Keratinocyte (primary cell): ENCODE data around the gene ZGPAT. TPM values are rescaled to one million over a fixed set of nuclear protein-coding genes. Genes with fewer than 3 reads are reported as not detected.

Experiments used
- DNase-seq: peaks from one replicate; pipeline ENCODE4 v3.0.0-alpha.2; 2011; ENCODE audit warnings: low read depth, missing footprints, low spot score
- FAIRE-seq: peaks from 2 replicates; lab custom pipeline; 2011; peaks lifted over from hg19 to GRCh38; lab: Jason Lieb, UNC
- H2AFZ ChIP-seq: 2 replicates; pipeline ENCODE4 v1.6.0; 2012; ENCODE audit warnings: low read length, control low read depth, inconsistent platforms; ENCODE audit not compliant: control insufficient read depth
- H3K27ac ChIP-seq: 2 replicates; pipeline ENCODE4 v1.5.1; 2011; ENCODE audit warnings: low read length; ENCODE audit not compliant: control insufficient read depth, insufficient read depth
- H3K27me3 ChIP-seq: 3 replicates; pipeline ENCODE4 v1.6.0; 2011; ENCODE audit warnings: low read length; ENCODE audit not compliant: control insufficient read depth, insufficient read depth; ENCODE audit errors: extremely low read depth
- H3K36me3 ChIP-seq, 2 experiments: 2 replicates in 1 of 2; 3 replicates in 1 of 2; pipeline ENCODE4 v1.5.1; 2011; ENCODE audit warnings: low read length in 2 of 2, mild to moderate bottlenecking in 1 of 2; ENCODE audit not compliant: control insufficient read depth in 2 of 2, insufficient read depth in 2 of 2; ENCODE audit errors: extremely low read depth in 1 of 2
- H3K4me1 ChIP-seq: 3 replicates; pipeline ENCODE4 v1.5.1; 2011; ENCODE audit warnings: low read length; ENCODE audit not compliant: control insufficient read depth, insufficient read depth; ENCODE audit errors: extremely low read depth
- H3K4me2 ChIP-seq: 3 replicates; pipeline ENCODE4 v1.6.0; 2011; ENCODE audit warnings: low read depth, low read length; ENCODE audit not compliant: control insufficient read depth, insufficient read depth; ENCODE audit errors: extremely low read depth
- H3K4me3 ChIP-seq, 3 experiments: fragments of 200-600 bp in 1 of 3; sonication (generic) in 1 of 3; 2 replicates in 2 of 3; 3 replicates in 1 of 3; pipeline ENCODE4 v1.5.1; 2011 to 2016; ENCODE audit warnings: low read length in 3 of 3, mild to moderate bottlenecking in 3 of 3, control low read depth in 2 of 3, inconsistent platforms in 1 of 3, low read depth in 1 of 3, mixed read lengths in 1 of 3, mixed run types in 1 of 3, moderate library complexity in 1 of 3; ENCODE audit not compliant: control insufficient read depth in 2 of 3, insufficient read depth in 2 of 3; ENCODE audit errors: extremely low read depth in 1 of 3
- H3K79me2 ChIP-seq: 2 replicates; pipeline ENCODE4 v1.6.0; 2012; ENCODE audit warnings: low read length; ENCODE audit not compliant: control insufficient read depth, insufficient read depth
- H3K9ac ChIP-seq: 3 replicates; pipeline ENCODE4 v1.6.0; 2011; ENCODE audit warnings: low read length; ENCODE audit not compliant: control insufficient read depth, insufficient read depth; ENCODE audit errors: extremely low read depth
- H3K9me1 ChIP-seq: 3 replicates; pipeline ENCODE4 v1.6.0; 2011; ENCODE audit warnings: low read length; ENCODE audit not compliant: control insufficient read depth, insufficient read depth; ENCODE audit errors: extremely low read depth
- H3K9me3 ChIP-seq: 2 replicates; pipeline ENCODE4 v1.5.1; 2012; ENCODE audit warnings: low read depth, low read length; ENCODE audit not compliant: control insufficient read depth
- H4K20me1 ChIP-seq: 3 replicates; pipeline ENCODE4 v1.6.0; 2011; ENCODE audit warnings: low read length; ENCODE audit not compliant: control insufficient read depth, insufficient read depth; ENCODE audit errors: extremely low read depth
- EZH2 ChIP-seq: IDR thresholded peaks from one replicate; pipeline ENCODE4 v1.6.1; 2012; ENCODE audit warnings: inconsistent platforms, mild to moderate bottlenecking, low read length, moderate library complexity
- dilution Hi-C: fragments of 300-500 bp; cut with MboI; formaldehyde crosslinking; loops from one replicate; pipeline ENCODE4 v1.7.0; 2020; ENCODE audit warnings: low sequenced_read_pairs; ENCODE audit not compliant: extremely low pct_ligation_motif_present
- polyA plus RNA-seq, 5 experiments: library from polyadenylated mRNA; depleted of rRNA in 3 of 5; stranded (reverse) in 3 of 5; stranded (forward) in 1 of 5; unstranded in 1 of 5; fragments of >200 nt; gene quantifications; 1 replicate in 1 of 5; 2 replicates in 3 of 5; 3 replicates in 1 of 5; pipeline versions ENCODE4 v1.2.1 to v1.2.3, GENCODE V29; 2011 to 2012; ENCODE audit warnings: missing spikeins in 2 of 5, low read depth in 1 of 5, low replicate concordance in 1 of 5
- TF ChIP-seq, protein P1 (sequence below), 3 experiments: IDR thresholded peaks in 1 of 3; conservative IDR thresholded peaks in 1 of 3; optimal IDR thresholded peaks in 1 of 3; 2 replicates in 2 of 3; 3 replicates in 1 of 3; pipeline versions ENCODE3 to v1.5.1; 2011; ENCODE audit warnings: low read length in 3 of 3, mild to moderate bottlenecking in 3 of 3, moderate library complexity in 2 of 3, control low read depth in 1 of 3, inconsistent platforms in 1 of 3; ENCODE audit not compliant: insufficient read depth in 2 of 3; ENCODE audit errors: extremely low read depth in 1 of 3

ZGPAT gene
- polyA plus RNA-seq, 1 donor (not counting 4 experiments of a cell fraction or from before 2014, with no cell fraction given) = 7.8 TPM

DNA sequence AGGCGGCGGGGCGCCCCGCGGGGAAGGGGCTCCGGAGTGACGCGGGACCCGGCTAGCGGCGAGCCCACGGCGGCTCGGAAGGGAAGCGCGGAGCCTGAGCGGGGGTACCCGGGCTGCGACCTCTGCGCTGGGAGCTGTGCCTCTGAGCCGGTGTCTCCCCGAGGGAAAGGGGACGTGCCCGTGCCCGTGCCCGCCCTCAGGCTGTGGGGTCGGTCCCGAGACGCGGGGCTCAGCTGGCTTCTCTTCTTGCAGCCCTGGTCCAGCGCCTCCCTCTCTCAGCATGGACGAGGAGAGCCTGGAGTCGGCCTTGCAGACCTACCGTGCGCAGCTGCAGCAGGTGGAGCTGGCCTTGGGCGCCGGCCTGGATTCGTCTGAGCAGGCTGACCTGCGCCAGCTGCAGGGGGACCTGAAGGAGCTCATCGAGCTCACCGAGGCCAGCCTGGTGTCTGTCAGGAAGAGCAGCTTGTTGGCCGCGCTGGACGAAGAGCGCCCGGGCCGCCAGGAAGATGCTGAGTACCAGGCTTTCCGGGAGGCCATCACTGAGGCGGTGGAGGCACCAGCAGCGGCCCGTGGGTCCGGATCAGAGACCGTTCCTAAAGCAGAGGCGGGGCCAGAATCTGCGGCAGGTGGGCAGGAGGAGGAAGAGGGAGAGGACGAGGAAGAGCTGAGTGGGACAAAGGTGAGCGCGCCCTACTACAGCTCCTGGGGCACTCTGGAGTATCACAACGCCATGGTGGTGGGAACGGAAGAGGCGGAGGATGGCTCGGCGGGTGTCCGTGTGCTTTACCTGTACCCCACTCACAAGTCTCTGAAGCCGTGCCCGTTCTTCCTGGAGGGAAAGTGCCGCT, 686 bp downstream of the ZGPAT start:
- H3K27me3 ChIP-seq = no peaks in the 10 kb centered on the region
- H3K36me3 ChIP-seq = peaks cover 23 to 31% of the 10 kb centered on the region in 2 experiments
- H3K27ac ChIP-seq = no peak overlapping the region
- H4K20me1 ChIP-seq = peaks cover 4% of the 10 kb centered on the region
- H2AFZ ChIP-seq = no peak overlapping the region
- no peak for FAIRE-seq
- dilution Hi-C loops = no loop called here
- peak overlapping the region; percentile 85 for H3K9ac ChIP-seq
- peak overlapping the region; percentile 80 for H3K4me2 ChIP-seq
- peaks cover 77% of the 10 kb centered on the region for H3K79me2 ChIP-seq
- peaks cover 21% of the 10 kb centered on the region for H3K4me1 ChIP-seq
- H3K9me3 ChIP-seq = no peaks in the 10 kb centered on the region
- no peak for DNase-seq
- peak overlapping the region; percentile 77 to 81 (median 79) for H3K4me3 ChIP-seq
- H3K9me1 ChIP-seq = no peaks in the 10 kb centered on the region
- TF ChIP-seq, protein P1, sequence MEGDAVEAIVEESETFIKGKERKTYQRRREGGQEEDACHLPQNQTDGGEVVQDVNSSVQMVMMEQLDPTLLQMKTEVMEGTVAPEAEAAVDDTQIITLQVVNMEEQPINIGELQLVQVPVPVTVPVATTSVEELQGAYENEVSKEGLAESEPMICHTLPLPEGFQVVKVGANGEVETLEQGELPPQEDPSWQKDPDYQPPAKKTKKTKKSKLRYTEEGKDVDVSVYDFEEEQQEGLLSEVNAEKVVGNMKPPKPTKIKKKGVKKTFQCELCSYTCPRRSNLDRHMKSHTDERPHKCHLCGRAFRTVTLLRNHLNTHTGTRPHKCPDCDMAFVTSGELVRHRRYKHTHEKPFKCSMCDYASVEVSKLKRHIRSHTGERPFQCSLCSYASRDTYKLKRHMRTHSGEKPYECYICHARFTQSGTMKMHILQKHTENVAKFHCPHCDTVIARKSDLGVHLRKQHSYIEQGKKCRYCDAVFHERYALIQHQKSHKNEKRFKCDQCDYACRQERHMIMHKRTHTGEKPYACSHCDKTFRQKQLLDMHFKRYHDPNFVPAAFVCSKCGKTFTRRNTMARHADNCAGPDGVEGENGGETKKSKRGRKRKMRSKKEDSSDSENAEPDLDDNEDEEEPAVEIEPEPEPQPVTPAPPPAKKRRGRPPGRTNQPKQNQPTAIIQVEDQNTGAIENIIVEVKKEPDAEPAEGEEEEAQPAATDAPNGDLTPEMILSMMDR (optimal IDR thresholded peaks at IDR 0.05 in 1 of 3, IDR thresholded peaks at IDR 0.05 in 1 of 3, conservative IDR thresholded peaks at IDR 0.05 in 1 of 3; ENCODE audit: extremely low read depth in 1 of 3, insufficient read depth in 2 of 3, low read length in 3 of 3) = no peak
- TF ChIP-seq EZH2 = no peak

DNA sequence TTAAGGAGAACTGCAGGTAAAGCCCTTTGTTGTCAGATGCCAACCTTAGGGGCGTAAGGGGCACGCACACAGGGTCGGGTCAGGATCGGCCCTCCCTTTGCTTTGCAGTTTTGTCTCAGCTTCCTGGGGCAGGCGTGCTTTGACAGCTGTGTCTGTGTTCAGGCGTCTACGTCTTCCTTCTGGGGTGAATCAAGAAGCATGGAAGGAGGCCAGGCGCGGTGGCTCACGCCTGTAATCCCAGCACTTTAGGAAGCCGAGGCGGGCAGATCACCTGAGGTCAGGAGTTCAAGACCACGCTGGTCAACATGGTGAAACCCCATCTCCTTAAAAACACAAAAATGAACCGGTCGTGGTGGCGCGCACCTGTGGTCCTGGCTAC, 1.3 kb downstream of the ZGPAT start:
- dilution Hi-C loops = no loop called here
- Histone ChIP-seq H3K79me2 (peaks cover 82% of the 10 kb centered on the region), H3K4me2 (peak overlapping the region; percentile 80), H3K27me3 (no peaks in the 10 kb centered on the region), H4K20me1 (peaks cover 4% of the 10 kb centered on the region), H3K27ac (no peak overlapping the region), H3K9me1 (no peaks in the 10 kb centered on the region), H3K9me3 (no peaks in the 10 kb centered on the region), H3K36me3 (peaks cover 21 to 29% of the 10 kb centered on the region in 2 experiments), H3K4me1 (peaks cover 21% of the 10 kb centered on the region), H3K4me3 (peak overlapping the region; percentile 77 to 81 (median 79)), H2AFZ (no peak overlapping the region), H3K9ac (no peak overlapping the region)
- TF ChIP-seq, protein P1 (optimal IDR thresholded peaks at IDR 0.05 in 1 of 3, IDR thresholded peaks at IDR 0.05 in 1 of 3, conservative IDR thresholded peaks at IDR 0.05 in 1 of 3; ENCODE audit: extremely low read depth in 1 of 3, insufficient read depth in 2 of 3, low read length in 3 of 3) = no peak
- no peak for TF ChIP-seq EZH2
- FAIRE-seq = no peak
- DNase-seq = no peak
